COLO829 (cell line): ENCODE measurements around the gene HSPA1A.
"Not testable (repeated sequence)": the region's sequence is repeated elsewhere in the genome, so short reads cannot be mapped to it uniquely, and the experiment has no call there.

Experiments used
- DNase-seq: peaks from one replicate; pipeline ENCODE4 v3.0.0; 2012; ENCODE audit warnings: low spot score

HSPA1A gene

GRCh38 chr6:31781244-31782125 is 33.9 kb upstream of the HSPA1A start:
- no peak for DNase-seq

GRCh38 chr6:31782126-31782855 is 33.1 kb upstream of the HSPA1A start:
- no peak for DNase-seq

GRCh38 chr6:31784098-31784925 is 31.0 kb upstream of the HSPA1A start:
- no peak for DNase-seq

- no peak for DNase-seq
Observed at GRCh38 chr6:31785475-31785874, 29.9 kb upstream of the HSPA1A start.

GRCh38 chr6:31791324-31792089 is 23.8 kb upstream of the HSPA1A start:
- DNase-seq = peak; percentile 56

- no peak for DNase-seq
Observed at GRCh38 chr6:31792090-31792374, 23.3 kb upstream of the HSPA1A start.

- DNase-seq = no peak
Observed at GRCh38 chr6:31792761-31793171, 22.6 kb upstream of the HSPA1A start.

- not testable (repeated sequence) for DNase-seq
Observed at GRCh38 chr6:31793927-31794245, 21.5 kb upstream of the HSPA1A start.

GRCh38 chr6:31794294-31794865 is 21.0 kb upstream of the HSPA1A start:
- no peak for DNase-seq

- DNase-seq = peak; percentile 48
Observed at GRCh38 chr6:31794866-31795615, 20.3 kb upstream of the HSPA1A start.

GRCh38 chr6:31795616-31796298 is 19.6 kb upstream of the HSPA1A start, which contains the start of gene VARS1:
Gene VARS1, minus strand, starts transcription at chr6:31795752. Its CDS starts 535 bp downstream, at chr6:31795217.
- DNase-seq = peak; percentile 98

- no peak for DNase-seq
Observed at GRCh38 chr6:31796993-31797385, 18.4 kb upstream of the HSPA1A start.

- no peak for DNase-seq
Observed at GRCh38 chr6:31797588-31797987, 17.8 kb upstream of the HSPA1A start.

GRCh38 chr6:31799781-31800180 is 15.6 kb upstream of the HSPA1A start:
- DNase-seq = no peak

GRCh38 chr6:31801031-31801927 is 14.1 kb upstream of the HSPA1A start:
- DNase-seq = not testable (repeated sequence)

GRCh38 chr6:31805939-31806469 is 9.3 kb upstream of the HSPA1A start:
- DNase-seq = no peak

GRCh38 chr6:31806470-31807272 is 8.7 kb upstream of the HSPA1A start, which contains the start of gene LSM2:
Gene LSM2, minus strand, starts transcription at chr6:31806966. Its CDS starts 209 bp downstream, at chr6:31806757.
- DNase-seq = peak; percentile 100

- not testable (repeated sequence) for DNase-seq
Observed at GRCh38 chr6:31808599-31808998, 6.7 kb upstream of the HSPA1A start.
